HG03064 (cell line): ENCODE results near the gene NCBP1.
"Not testable (repeated sequence)": the region's sequence is repeated elsewhere in the genome, so short reads cannot be mapped to it uniquely, and the experiment has no call there.

Experiments
- ATAC-seq: cut with Tn5 transposase; IDR thresholded peaks from one replicate; pipeline ENCODE4 v1.9.1; 2021; ENCODE audit warnings: low read depth; ENCODE audit not compliant: unreplicated experiment

NCBP1 gene

GRCh38 chr9:97622483-97622882 lies 11.1 kb upstream of the NCBP1 start:
- not testable (repeated sequence) for ATAC-seq

DNA sequence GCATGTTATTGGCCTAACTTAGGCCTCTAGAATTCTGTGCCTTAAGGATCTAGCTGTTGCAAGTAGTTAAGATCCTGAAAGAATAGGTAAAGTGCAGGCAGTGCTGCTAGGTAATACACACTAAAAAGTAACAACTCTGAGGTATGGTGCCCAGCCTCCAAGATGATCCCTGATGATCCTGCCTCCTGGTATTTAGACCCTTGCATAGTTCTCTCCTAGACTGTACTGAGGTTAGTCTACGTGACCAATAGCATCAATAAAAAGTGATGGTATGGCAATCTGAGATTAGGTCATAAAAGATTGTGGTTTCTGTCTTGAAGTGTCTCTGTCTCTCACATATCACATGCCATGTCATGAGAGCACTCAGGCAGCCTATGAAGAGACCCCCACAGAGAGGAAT lies 9.7 kb upstream of the NCBP1 start:
- no peak for ATAC-seq

- no peak for ATAC-seq
Measured at GRCh38 chr9:97625620-97626019, 8.0 kb upstream of the NCBP1 start.

DNA sequence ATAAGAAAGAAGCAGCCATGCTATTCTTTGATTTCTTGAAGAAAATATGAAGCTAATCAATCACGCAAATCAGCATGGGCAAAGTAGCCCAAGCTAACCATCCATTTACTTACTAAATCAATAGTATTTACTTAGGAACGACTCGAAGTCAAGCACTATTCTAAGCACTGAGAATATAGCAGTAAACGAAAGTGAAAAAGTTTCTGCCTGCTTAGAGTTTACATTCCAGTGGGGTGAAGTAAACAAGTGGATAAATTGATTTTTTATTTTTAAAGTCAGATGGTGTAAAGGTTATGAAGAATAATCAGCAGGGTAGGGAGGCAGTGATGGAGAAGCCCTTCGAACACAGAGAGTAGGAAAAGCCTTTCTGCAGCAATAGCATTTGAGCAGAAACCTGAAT lies 6.0 kb upstream of the NCBP1 start:
- ATAC-seq: no peak

DNA sequence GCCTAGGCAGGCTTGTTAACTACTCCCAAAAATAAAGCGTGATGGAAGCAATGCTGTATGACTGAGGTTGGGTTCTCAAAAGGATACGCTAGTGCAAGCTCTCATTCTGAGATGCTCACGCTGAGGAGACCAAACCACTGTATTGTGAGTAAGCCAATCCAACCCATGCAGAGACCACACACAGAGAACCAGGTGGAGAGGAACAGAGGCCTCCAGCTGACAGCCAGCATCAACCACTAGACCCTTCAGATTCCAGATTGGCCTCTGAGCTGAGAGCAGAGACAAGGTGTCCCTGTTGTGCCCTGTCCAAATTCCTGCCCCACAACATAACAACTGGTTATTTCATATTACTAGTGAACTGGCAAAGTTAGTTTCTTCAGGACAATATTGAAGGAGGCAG lies 5.0 kb upstream of the NCBP1 start:
- ATAC-seq: no peak

DNA sequence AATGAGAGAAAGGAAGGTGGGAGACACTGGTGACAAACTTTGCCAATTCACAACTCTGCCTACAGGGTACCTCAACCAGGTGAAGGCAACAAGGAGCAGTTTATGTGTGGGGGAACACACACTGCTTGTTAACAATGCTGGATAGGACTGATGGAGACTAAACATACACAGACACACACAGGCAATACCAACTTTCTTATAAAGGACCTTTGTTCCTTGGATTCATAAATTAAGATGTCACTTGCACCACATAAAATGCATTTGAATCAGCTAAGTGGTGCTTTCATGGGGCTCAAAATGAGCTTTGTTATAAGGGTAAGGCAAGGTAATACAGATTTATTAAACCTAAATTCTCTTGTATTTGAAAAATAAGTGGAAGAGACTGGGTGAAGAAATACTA lies 4.5 kb upstream of the NCBP1 start:
- ATAC-seq: no peak

- no peak for ATAC-seq
Measured at GRCh38 chr9:97630591-97630990, 3.0 kb upstream of the NCBP1 start.

GRCh38 chr9:97632248-97632984 lies 1.2 kb upstream of the NCBP1 start:
- peak; percentile 8 for ATAC-seq

GRCh38 chr9:97633859-97634490 lies 354 bp downstream of the NCBP1 start:
- ATAC-seq: no peak

DNA sequence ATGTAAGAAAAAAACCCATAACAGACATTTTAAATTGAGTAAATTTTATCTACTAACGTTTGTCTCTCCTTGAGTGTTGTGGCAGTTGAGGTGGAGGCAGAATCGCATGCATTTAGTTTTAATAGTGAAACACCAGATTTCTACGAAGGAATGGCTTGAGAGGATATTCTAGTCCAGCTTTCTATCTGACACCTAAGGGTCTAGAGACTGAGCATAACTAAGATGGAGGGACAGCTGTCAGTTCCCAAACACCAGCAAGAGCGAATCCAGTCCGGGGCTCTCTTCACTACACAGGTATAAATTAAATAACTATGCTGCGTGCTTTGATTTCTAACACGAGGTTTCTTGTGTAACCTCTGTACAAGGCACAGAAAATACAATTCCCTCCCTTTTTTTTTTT lies 1.4 kb downstream of the NCBP1 start:
- ATAC-seq: no peak

GRCh38 chr9:97636903-97637302 lies 3.3 kb downstream of the NCBP1 start:
- ATAC-seq: no peak

- no peak for ATAC-seq
Measured at GRCh38 chr9:97638666-97639065, 5.0 kb downstream of the NCBP1 start.

DNA sequence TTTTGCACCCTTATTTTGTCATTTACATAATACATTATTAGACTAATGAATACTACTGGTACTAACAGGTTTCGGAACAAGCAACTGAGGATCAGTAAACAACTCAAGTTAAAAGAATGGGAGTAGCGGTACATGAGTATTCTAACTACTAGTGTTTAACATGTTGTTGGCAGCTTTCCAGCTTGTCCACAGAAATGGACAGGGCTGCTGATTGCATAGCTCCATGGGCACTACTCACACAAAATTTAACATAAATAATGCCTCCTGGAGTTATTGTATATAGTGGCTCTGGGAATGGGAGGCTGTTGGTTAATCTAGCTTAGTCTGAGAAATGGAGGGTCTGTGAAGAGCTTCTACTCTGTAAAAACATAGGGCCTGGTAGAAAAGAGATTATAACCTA lies 6.7 kb downstream of the NCBP1 start:
- no peak for ATAC-seq

DNA sequence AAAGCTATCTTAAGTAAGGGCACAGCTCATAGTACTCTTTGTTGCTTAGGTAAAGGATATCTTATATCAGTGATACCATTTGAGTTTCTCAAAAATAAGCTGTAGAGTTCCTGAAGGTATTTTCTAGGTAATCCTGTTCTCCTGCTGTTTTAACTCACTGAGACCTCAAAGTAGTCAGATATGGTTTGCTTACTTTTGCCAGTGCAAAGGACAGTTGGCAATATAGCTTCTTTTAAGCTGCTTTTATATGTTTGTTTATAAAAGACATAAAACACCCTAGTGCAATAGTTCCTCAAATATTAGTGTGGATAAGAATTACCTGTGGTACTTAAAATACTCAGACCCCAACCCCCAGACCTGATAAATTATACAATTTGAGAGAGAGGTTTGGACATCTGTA lies 12.1 kb downstream of the NCBP1 start:
- no peak for ATAC-seq

DNA sequence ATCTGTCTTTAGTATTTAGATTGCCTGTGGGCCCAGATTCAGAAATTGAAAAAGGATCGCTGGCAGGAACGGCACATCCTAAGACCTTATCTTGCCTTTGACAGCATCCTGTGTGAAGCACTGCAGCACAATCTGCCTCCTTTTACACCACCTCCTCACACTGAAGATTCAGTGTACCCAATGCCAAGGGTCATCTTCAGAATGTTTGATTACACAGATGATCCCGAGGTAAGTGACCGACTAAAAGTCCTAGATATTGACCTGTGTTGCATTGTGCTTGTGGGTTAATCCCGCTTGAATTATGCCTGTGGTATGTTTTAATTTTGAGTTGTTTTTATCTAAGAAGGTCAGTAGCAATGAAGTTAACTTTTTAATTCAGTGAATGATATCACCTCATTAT lies 14.4 kb downstream of the NCBP1 start:
- ATAC-seq: no peak

- no peak for ATAC-seq
Measured at GRCh38 chr9:97651646-97652045, 18.0 kb downstream of the NCBP1 start.

DNA sequence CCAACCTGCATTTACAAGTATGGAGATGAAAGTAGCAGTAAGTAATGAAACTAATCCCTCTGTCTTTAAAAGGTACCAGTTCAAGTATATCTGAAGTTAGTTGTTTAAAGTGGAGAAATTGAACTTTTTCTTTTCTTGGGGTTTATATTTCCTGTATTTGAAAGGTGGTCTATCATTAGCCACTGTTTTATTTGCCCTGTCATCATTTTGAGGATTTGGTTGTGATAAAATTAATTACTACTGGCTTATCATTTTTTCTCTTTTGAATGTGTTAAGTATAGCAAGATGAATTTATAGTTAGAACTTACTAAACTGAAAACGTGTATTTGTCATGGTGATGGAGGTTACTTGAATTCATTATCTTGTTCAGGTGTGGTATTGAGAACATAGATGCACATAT lies 25.1 kb downstream of the NCBP1 start:
- ATAC-seq: no peak

- ATAC-seq: no peak
Measured at GRCh38 chr9:97659771-97660170, 26.1 kb downstream of the NCBP1 start.

GRCh38 chr9:97660340-97660739 lies 26.7 kb downstream of the NCBP1 start:
- ATAC-seq: no peak

GRCh38 chr9:97660847-97661246 lies 27.2 kb downstream of the NCBP1 start:
- no peak for ATAC-seq

GRCh38 chr9:97665742-97666141 lies 32.1 kb downstream of the NCBP1 start:
- ATAC-seq: no peak

DNA sequence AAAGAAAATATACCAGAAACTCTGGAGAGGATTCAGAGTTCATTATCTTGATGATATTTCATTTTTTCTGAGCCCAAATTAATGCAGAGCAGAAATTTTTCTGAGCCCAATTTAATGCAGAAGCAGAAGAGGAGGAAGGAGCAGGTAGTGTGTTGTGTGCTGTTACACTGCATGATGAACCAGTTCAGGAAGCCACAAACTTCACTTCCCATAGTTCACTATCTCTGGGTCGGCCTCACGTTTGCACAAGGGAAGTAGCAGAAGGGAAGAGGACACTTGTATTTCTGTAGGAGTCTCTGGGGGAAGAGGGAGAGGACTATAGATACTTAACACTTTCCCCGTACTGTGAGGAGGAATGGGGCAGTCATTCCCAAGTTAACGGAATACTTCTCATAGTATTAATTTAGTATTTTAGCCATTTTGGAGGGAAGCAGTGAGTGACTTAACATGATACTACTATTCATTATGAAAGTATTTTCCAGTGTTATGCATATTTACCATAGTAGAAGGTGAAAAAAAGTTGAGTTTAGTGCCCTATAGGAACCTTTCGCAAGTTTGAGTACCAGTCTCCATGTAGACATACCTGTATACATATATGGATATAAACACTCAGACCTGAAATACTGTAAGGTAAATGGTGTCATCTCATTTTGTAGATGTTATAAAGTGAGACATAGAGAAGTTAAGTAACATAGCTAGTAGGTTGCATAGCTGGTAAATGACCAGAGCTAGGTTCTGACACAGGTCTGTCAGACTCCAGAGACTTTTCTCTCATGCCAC lies 33.5 kb downstream of the NCBP1 start:
- ATAC-seq: no peak
